Body of pancreas (tissue), 4 donors: ENCODE measurements around the gene CAMTA1. TPM values are rescaled to one million over a fixed set of nuclear protein-coding genes. Genes with fewer than 3 reads are reported as not detected.
"Not testable (repeated sequence)": the region's sequence is repeated elsewhere in the genome, so short reads cannot be mapped to it uniquely, and the experiment has no call there.

Experiments
- ATAC-seq: fragments of 150-250 bp; one replicate; pipeline ENCODE4 v1.9.1; 2016
- DNase-seq, 4 donors: peaks; one replicate each; pipeline ENCODE4 v3.0.0-alpha.2; 2019
- H3K27ac ChIP-seq, 4 donors: fragments of 200-600 bp; sonication (generic); 1 replicate in 3 of 4; 2 replicates in 1 of 4; pipeline versions ENCODE4 v1.5.1 to v1.6.1; 2016 to 2019; ENCODE audit warnings: mild to moderate bottlenecking in 1 of 4, mixed read lengths in 1 of 4, moderate library complexity in 1 of 4
- H3K27me3 ChIP-seq, 2 donors: fragments of 200-600 bp; sonication (generic); one replicate each; pipeline ENCODE4 v1.6.0; 2016; ENCODE audit warnings: mild to moderate bottlenecking in 1 of 2
- H3K36me3 ChIP-seq, 2 donors: fragments of 200-600 bp; sonication (generic); replicated peaks in 1 of 2; 2 replicates each; pipeline ENCODE4 v1.5.1; 2016; ENCODE audit warnings: low read depth in 2 of 2; ENCODE audit not compliant: insufficient read depth in 1 of 2
- H3K4me1 ChIP-seq: fragments of 200-600 bp; sonication (generic); one replicate; pipeline ENCODE4 v1.6.0; 2016
- H3K4me3 ChIP-seq, 2 donors: fragments of 200-600 bp; sonication (generic); 1 replicate in 1 of 2; 2 replicates in 1 of 2; pipeline ENCODE4 v1.5.1; 2016 to 2019
- H3K9me3 ChIP-seq, 3 donors: fragments of 200-600 bp; sonication (generic); 1 replicate in 2 of 3; 2 replicates in 1 of 3; pipeline ENCODE4 v1.5.1; 2016
- POLR2A ChIP-seq, 3 donors: fragments of 450-650 bp; IDR thresholded peaks; one replicate each; pipeline ENCODE4 v1.6.1; 2016; ENCODE audit warnings: antibody characterized with exemption in 3 of 3, mild to moderate bottlenecking in 2 of 3
- WGBS, 2 donors: methylation state at CpG; one replicate each; pipeline ENCODE4 v1.1.5; 2017; 5-methylcytosine and 5-hydroxymethylcytosine counted together
- intact Hi-C: fragments of 100-400 bp; cut with DNase I; formaldehyde crosslinking; loops from one replicate; pipeline ENCODE4 v1.15.1; 2023
- total RNA-seq, 2 donors: library from RNA; depleted of rRNA; stranded (reverse); fragments of >200 nt; gene quantifications; one replicate each; pipeline ENCODE4 v1.1.0, GENCODE V29; 2016
- TF ChIP-seq, protein P1 (sequence below), 7 experiments: fragments of 450-650 bp in 4 of 7; fragments of 200-600 bp in 3 of 7; sonication (generic) in 3 of 7; IDR thresholded peaks; one replicate each; pipeline ENCODE4 v1.5.1; 2016 to 2019; ENCODE audit warnings: antibody characterized with exemption in 7 of 7

The CAMTA1 gene
- total RNA-seq, 2 donors from 2014 or later = 36.3 to 59.7 TPM

DNA sequence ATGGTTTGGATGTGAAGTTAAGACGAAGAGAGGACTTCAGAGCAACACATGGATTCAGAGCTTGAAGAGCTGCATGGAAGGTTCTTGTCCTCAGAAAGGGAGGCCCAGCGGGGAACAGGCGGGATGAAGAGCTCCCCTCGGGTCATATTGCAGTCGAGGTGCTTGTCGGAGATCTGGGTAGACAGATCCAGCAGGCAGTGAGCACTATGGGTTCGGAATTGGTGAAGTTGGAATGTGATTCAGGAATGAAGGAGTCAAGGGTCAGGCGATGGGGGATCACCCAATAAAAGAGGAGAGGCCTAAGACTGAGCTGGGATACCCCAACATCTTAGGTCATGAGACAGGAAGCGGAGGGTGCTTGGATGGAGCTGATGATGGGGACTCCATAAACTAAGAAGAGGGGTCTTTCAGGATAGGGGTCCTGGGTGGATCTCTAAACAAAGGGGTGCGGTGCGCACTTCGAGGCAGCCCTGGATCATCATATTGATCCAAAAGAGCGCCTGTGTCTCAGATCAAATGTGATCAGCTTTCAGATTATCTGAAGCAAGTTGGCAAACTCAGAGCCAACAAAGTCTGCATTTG, 809.6 kb downstream of the CAMTA1 start:
- no peak for DNase-seq
- TF ChIP-seq, protein P1, sequence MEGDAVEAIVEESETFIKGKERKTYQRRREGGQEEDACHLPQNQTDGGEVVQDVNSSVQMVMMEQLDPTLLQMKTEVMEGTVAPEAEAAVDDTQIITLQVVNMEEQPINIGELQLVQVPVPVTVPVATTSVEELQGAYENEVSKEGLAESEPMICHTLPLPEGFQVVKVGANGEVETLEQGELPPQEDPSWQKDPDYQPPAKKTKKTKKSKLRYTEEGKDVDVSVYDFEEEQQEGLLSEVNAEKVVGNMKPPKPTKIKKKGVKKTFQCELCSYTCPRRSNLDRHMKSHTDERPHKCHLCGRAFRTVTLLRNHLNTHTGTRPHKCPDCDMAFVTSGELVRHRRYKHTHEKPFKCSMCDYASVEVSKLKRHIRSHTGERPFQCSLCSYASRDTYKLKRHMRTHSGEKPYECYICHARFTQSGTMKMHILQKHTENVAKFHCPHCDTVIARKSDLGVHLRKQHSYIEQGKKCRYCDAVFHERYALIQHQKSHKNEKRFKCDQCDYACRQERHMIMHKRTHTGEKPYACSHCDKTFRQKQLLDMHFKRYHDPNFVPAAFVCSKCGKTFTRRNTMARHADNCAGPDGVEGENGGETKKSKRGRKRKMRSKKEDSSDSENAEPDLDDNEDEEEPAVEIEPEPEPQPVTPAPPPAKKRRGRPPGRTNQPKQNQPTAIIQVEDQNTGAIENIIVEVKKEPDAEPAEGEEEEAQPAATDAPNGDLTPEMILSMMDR (IDR thresholded peaks at IDR 0.05) = no peak
- no peak for TF ChIP-seq POLR2A (IDR thresholded peaks at IDR 0.05)
- Histone ChIP-seq H3K9me3 (no peaks in the 10 kb centered on the region), H3K27me3 (no peaks in the 10 kb centered on the region), H3K4me3 (no peak overlapping the region), H3K36me3 (no peaks in the 10 kb centered on the region), H3K27ac (no peak overlapping the region), H3K4me1 (no peaks in the 10 kb centered on the region)
- no peak for ATAC-seq
- WGBS, 2 donors = 86 to 89% methylated on average over 13 of the region's 13 CpGs
- intact Hi-C loops = no loop called here

DNA sequence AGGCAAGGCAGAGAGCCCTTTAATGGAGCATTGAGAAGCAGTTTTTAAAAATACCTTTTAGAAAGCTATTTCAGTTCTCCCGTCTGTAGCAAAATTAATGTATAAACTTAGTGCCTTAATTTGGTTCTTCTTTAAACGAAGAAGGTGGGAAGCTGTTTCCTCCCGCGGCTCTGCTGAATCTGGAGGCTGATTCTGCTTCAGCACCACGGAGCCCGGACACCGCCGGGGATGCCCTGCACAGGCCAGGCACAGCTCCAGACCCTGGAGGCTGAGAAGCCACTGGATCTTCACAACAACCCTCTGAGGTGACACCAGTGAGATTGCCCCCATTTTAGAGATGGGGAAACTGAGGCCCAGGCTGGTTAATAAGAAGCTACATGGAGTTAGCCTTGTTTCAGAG, 810.1 kb downstream of the CAMTA1 start:
- Histone ChIP-seq H3K4me1 (no peaks in the 10 kb centered on the region), H3K27me3 (no peaks in the 10 kb centered on the region), H3K9me3 (no peaks in the 10 kb centered on the region), H3K36me3 (no peaks in the 10 kb centered on the region), H3K27ac (no peak overlapping the region), H3K4me3 (no peak overlapping the region)
- ATAC-seq (no peak), DNase-seq (no peak)
- no peak for TF ChIP-seq POLR2A (IDR thresholded peaks at IDR 0.05)
- TF ChIP-seq, protein P1 (IDR thresholded peaks at IDR 0.05) = no peak
- WGBS, 2 donors = 68 to 70% methylated on average over 8 of the region's 8 CpGs
- intact Hi-C loops = no loop called here

GRCh38 chr1:7596126-7596965, 811.1 kb downstream of the CAMTA1 start:
- H3K9me3 ChIP-seq = no peaks in the 10 kb centered on the region
- 82 to 84% methylated on average over 9 to 10 of the region's 10 CpGs for WGBS, 2 donors

GRCh38 chr1:7598058-7598457, 812.8 kb downstream of the CAMTA1 start:
- H3K4me1 ChIP-seq, H3K4me3 ChIP-seq, intact Hi-C loops, DNase-seq, H3K27ac ChIP-seq, H3K9me3 ChIP-seq, H3K36me3 ChIP-seq, ATAC-seq, H3K27me3 ChIP-seq: not testable (repeated sequence)
- 59 to 96% methylated on average over 2 of the region's 3 CpGs for WGBS, 2 donors

More at GRCh38 chr1:7596126-7596965, 811.1 kb downstream of the CAMTA1 start:
- Histone ChIP-seq H3K27me3 (no peaks in the 10 kb centered on the region), H3K4me3 (no peak overlapping the region), H3K4me1 (no peaks in the 10 kb centered on the region), H3K36me3 (no peaks in the 10 kb centered on the region), H3K27ac (no peak overlapping the region)
- TF ChIP-seq, protein P1 (IDR thresholded peaks at IDR 0.05) = no peak
- TF ChIP-seq POLR2A (IDR thresholded peaks at IDR 0.05) = no peak
- intact Hi-C loops = no loop called here
- DNase-seq (no peak), ATAC-seq (no peak)

DNA sequence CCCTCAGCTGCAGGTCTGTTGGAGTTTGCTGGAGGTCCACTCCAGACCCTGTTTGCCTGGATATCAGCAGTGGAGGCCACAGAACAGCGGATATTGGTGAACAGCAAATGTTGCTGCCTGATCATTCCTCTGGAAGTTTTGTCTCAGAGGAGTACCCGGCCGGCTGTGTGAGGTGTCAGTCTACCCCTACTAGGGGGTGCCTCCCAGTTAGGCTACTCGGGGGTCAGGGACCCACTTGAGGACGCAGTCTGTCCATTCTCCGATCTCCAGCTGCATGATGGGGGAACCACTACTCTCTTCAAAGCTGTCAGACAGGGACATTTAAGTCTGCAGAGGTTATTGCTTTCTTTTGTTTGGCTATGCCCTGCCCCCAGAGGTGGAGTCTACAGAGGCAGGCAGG, 819.7 kb downstream of the CAMTA1 start:
- H3K27ac ChIP-seq, ATAC-seq, H3K36me3 ChIP-seq, intact Hi-C loops, H3K9me3 ChIP-seq, DNase-seq, H3K4me1 ChIP-seq, H3K27me3 ChIP-seq, H3K4me3 ChIP-seq: not testable (repeated sequence)
- 64 to 82% methylated on average over 4 to 6 of the region's 6 CpGs for WGBS, 2 donors
